LNCAP (cell line): Measurements from ENCODE around the gene MAJIN.

Experiments
- CTCF ChIP-seq: fragments of 450-650 bp; IDR thresholded peaks from 2 replicates; pipeline ENCODE4 v1.5.1; 2017; ENCODE audit warnings: mild to moderate bottlenecking

The MAJIN gene

DNA sequence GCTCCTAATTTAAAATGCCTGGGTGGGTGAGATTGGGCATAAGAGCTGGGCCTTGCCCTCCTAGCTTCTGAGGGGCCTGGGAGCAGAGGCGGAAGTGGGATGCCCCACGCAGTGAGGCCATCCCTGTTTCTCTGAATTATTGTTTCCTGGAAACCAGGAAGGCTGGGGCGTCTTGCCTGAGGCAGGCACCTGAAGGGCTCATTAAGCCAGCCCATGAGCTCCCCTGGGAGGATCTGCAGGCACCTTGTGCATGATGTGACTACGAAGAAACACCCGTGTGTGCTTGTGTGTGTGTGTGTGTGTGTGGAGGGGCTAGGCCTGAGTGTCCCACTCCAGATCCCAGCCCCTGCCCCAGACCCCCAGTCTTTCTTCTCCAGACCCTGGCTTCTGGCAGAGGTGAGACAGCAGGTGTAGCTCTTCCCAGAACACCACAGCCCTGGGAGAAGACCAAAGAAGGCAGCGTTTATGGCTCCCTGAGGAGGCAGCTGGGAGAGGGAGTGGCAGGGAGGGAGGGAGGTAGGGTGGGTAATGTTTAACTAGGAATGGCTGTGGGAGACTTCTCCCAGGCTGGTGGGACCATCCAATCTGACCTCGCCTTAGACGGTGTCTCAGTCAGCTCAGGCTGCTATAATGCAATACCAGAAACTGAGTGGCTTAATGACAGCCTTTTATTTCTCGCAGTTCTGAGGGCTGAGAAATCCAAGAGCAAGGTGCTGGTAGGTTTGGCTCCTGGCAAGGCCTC is 27.0 kb upstream of the MAJIN start:
- no peak for TF ChIP-seq CTCF

DNA sequence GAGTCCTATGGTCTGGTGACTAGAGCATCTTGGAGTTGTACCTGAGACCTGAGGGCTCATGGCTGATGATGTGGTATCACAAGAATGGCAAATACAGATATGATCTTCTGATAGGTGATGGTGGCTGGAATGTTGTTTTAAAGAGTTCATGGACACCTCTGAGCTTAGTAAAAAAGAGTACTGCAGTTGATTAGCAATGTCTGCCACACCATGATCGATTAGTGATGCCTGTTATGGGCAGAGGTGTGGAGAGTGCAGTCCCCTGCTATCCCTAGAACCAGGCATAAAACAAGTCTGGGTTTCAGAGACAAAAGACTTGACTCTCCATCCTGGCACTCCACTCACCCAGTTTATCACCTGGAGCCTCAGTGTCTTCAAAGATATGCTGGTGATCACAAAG is 26.2 kb upstream of the MAJIN start:
- TF ChIP-seq CTCF: no peak

GRCh38 chr11:64996710-64997380 is 24.9 kb upstream of the MAJIN start, which contains the start of gene BATF2:
TSS of gene BATF2 (minus strand) at chr11:64996971. CDS start at chr11:64996914, 57 bp downstream.
- no peak for TF ChIP-seq CTCF

- no peak for TF ChIP-seq CTCF
Measured at GRCh38 chr11:64996327-64996709, 24.4 kb upstream of the MAJIN start.

GRCh38 chr11:64994318-64994717 is 22.4 kb upstream of the MAJIN start:
- TF ChIP-seq CTCF: no peak

DNA sequence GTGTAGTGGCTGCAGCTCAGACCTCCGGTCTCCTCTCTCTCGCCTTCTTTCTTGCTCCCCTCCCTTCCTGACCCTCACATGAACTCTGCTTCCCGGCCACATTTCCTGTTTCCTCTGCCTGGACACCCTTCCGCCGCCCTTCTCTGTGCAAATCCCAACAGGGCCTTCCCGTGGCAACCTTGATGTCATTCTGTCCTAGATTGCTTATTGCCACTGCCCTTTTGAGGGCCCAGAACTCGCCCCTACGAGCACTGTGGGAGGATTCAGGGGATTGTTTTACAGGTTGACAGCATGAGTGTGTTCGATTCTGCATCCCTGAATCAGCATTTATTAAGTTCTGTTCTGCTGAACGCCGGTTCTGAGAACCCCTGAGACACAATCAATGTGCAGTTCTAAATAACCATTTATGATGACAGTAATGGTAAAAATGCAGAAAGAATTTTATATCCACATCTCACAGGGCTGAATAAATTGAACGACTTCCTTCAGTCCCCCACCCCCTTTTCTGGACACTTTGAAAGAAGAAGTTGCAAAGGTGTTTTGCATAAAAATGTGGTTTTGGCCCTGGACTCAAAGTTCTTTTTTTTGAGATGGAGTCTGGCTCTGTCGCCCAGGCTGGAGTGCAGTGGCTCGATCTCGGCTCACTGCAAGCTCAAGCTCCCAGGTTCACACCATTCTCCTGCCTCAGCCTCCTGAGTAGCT is 18.5 kb upstream of the MAJIN start:
- TF ChIP-seq CTCF: no peak

DNA sequence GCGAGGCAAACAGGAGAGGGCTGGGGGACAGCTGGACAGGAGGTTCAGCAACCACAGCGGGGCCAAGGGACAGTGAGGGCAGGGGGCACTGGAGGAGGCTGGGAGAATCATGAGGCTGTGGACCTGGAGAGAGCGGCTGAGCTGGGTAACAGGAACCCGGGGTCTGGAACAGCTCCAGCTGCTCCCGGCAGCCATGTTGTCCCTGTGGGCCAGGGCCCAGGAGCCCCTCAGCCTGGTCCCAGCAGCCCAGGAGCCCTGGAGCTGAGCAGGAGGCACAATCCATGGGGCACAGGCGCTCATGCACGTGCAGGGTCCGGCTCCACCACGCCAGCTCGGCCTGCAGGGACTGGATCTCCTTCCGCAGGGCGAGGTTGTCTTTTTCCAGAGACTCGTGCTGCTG is 17.5 kb upstream of the MAJIN start:
- no peak for TF ChIP-seq CTCF
